ENCODE data around the gene ARHGAP21. TPM values are rescaled to one million over a fixed set of nuclear protein-coding genes. Genes with fewer than 3 reads are reported as not detected.

ARHGAP21 gene
- total and polyA plus RNA-seq, 9 of the 15 experiments (the other 6 are each of a cell fraction or from before 2014, with no cell fraction given): 13.6 to 145 (median 60.8) TPM

GRCh38 chr10:24568042-24568441 lies 155.6 kb downstream of the ARHGAP21 start:
- Histone ChIP-seq H3K4me1 (replicated peaks in 1 of 2; ENCODE audit: control insufficient read depth in 2 of 2, insufficient read depth in 2 of 2, low read length in 2 of 2) (peaks cover 34 to 39% of the 10 kb centered on the region in 2 experiments), H3K9me3 (replicated peaks; ENCODE audit: control insufficient read depth, insufficient read depth, low read depth, low read length) (no peaks in the 10 kb centered on the region), H2AFZ (ENCODE audit: low read depth, low read length) (peak overlapping the region; percentile 69), H3K27me3 (ENCODE audit: control insufficient read depth in 2 of 2, insufficient read depth in 2 of 2, low read length in 2 of 2) (no peaks in the 10 kb centered on the region), H3K4me2 (ENCODE audit: insufficient read depth, low read length) (peak overlapping the region; percentile 68), H3K27ac (ENCODE audit: extremely low read depth, low read depth, low read length) (peak overlapping the region; percentile 95), H3K79me2 (ENCODE audit: control insufficient read depth, insufficient read depth, low read length) (no peaks in the 10 kb centered on the region; the same call in 2 of the 3 replicates), H3K4me3 (no peak overlapping the region), H3K36me3 (ENCODE audit: control insufficient read depth, insufficient read depth, low read length) (no peaks in the 10 kb centered on the region), H3K9me1 (ENCODE audit: control insufficient read depth, insufficient read depth, low read length) (no peaks in the 10 kb centered on the region), H4K20me1 (replicated peaks; ENCODE audit: control insufficient read depth, insufficient read depth, low read length) (no peaks in the 10 kb centered on the region), H3K9ac (ENCODE audit: insufficient read depth in 1 of 2, low read depth in 2 of 2, low read length in 2 of 2) (peak overlapping the region in 1 of 2 experiments; percentile 56; a peak in 1 of 4 replicates)
- intact Hi-C loops (cut with micrococcal nuclease) (no loop called here), in situ Hi-C loops (cut with MboI) (no loop called here)
- BruUV-seq (replicated peaks): no TSS peak
- FAIRE-seq: peak; percentile 60
- DNase-seq (ENCODE audit: extremely low read depth in 1 of 4, low spot score in 3 of 4): peak in 3 of 4 experiments; percentile 23 to 61 (median 46)
- peak; percentile 11 for ATAC-seq
- 27% methylated on average over 4 of the region's 4 CpGs for WGBS (ENCODE audit: insufficient coverage, low coverage, missing lambda C conversion rate)
- ChIA-PET POLR2A (interaction anchor here (0.6 to 0.7 kb wide), 3 partner anchors 9 to 1497 kb away, joined by 3 read pairs; no protein-coding TSS in a partner anchor), CTCF (ENCODE audit: low intra/inter-chr PET ratio) (no interaction called here)
- TF ChIP-seq EP400 (IDR thresholded peaks at IDR 0.05) (no peak), NR4A1 (CRISPR knock-in tag; IDR thresholded peaks at IDR 0.05) (no peak), NR4A1 (tag; IDR thresholded peaks at IDR 0.05) (peak; percentile 86; the same call in 1 of the 2 replicates), ELF2 (CRISPR knock-in tag; IDR thresholded peaks at IDR 0.05) (no peak), SRSF7 (optimal IDR thresholded peaks at IDR 0.05; ENCODE audit: low read depth, low read length) (no peak), ZNF239 (CRISPR knock-in tag; IDR thresholded peaks at IDR 0.05) (no peak), E2F6 (IDR thresholded peaks at IDR 0.05; ENCODE audit: borderline replicate concordance in 1 of 2, extremely low read depth in 1 of 2, insufficient read depth in 1 of 2, insufficient read length in 1 of 2, low read depth in 1 of 2, low read length in 1 of 2, poor library complexity in 1 of 2, severe bottlenecking in 1 of 2) (peak; percentile 44 to 57), ARID1B (IDR thresholded peaks at IDR 0.05) (peak; percentile 69), MGA (IDR thresholded peaks at IDR 0.05) (peak; percentile 92), ZSCAN29 (IDR thresholded peaks at IDR 0.05) (0 out of 2 replicates have a peak, but pooled peaks have one; percentile 14), MIER1 (IDR thresholded peaks at IDR 0.05; ENCODE audit: low read depth) (no peak)
